HFFc6 (cell line): ENCODE data around the gene LETMD1. TPM values are rescaled to one million over a fixed set of nuclear protein-coding genes. Genes with fewer than 3 reads are reported as not detected.
A peak's percentile ranks its signal among the peaks of the same experiment; 100 is the strongest.

ENCODE experiments used
- DNase-seq: peaks from one replicate; pipeline ENCODE4 v3.0.0-alpha.2; 2018
- H3K27ac Mint-ChIP-seq: 2 replicates; pipeline ENCODE4 v1.8.0; 2020; ENCODE audit warnings: mild to moderate bottlenecking, mixed read lengths
- H3K27me3 Mint-ChIP-seq: 2 replicates; pipeline ENCODE4 v1.8.0; 2021; ENCODE audit warnings: mild to moderate bottlenecking, moderate library complexity, mixed read lengths; ENCODE audit not compliant: insufficient read depth
- H3K36me3 Mint-ChIP-seq: 2 replicates; pipeline ENCODE4 v1.8.0; 2021; ENCODE audit warnings: low read depth, mixed read lengths
- H3K4me1 Mint-ChIP-seq: 2 replicates; pipeline ENCODE4 v1.8.0; 2020; ENCODE audit warnings: low read depth, mixed read lengths
- H3K4me3 Mint-ChIP-seq: 2 replicates; pipeline ENCODE4 v1.8.0; 2020; ENCODE audit warnings: mild to moderate bottlenecking, moderate library complexity, mixed read lengths
- H3K9me3 Mint-ChIP-seq: 2 replicates; pipeline ENCODE4 v1.8.0; 2020; ENCODE audit warnings: mild to moderate bottlenecking, mixed read lengths
- CTCF ChIP-seq: fragments of 200-600 bp; sonication (generic); IDR thresholded peaks from 2 replicates; pipeline ENCODE4 v1.5.0; 2021; ENCODE audit warnings: antibody characterized with exemption, mild to moderate bottlenecking
- total RNA-seq, 6 experiments: library from RNA; stranded (reverse); fragmentation: NEBNext Ultra II Directional; extraction: Animal tissue kit (Norgen Biotek cat#: 25700); gene quantifications; 2 replicates in 1 of 6; 3 replicates in 5 of 6; pipeline ENCODE4 v1.2.3, GENCODE V29; 2021

LETMD1 gene
- total RNA-seq, 6 experiments from 2014 or later = 19.6 to 27.6 (median 25.2) TPM

- TF ChIP-seq CTCF = no peak
- peak overlapping the region; percentile 87 for H3K27ac Mint-ChIP-seq
- peak; percentile 48 for DNase-seq
- no peaks in the 10 kb centered on the region for H3K9me3 Mint-ChIP-seq
- peak overlapping the region; percentile 95 for H3K4me3 Mint-ChIP-seq
- peaks cover 33% of the 10 kb centered on the region for H3K4me1 Mint-ChIP-seq
- peaks cover 17% of the 10 kb centered on the region for H3K36me3 Mint-ChIP-seq
- peaks cover 7% of the 10 kb centered on the region for H3K27me3 Mint-ChIP-seq
Observed at GRCh38 chr12:51082561-51083125, 34.5 kb downstream of the LETMD1 start.

- Mint-ChIP-seq H3K9me3 (no peaks in the 10 kb centered on the region), H3K4me1 (peaks cover 27% of the 10 kb centered on the region), H3K4me3 (peak within 1 kb of the TSS; percentile 95), H3K36me3 (peaks cover 17% of the 10 kb centered on the region), H3K27ac (peak within 1 kb of the TSS; percentile 87), H3K27me3 (peaks cover 7% of the 10 kb centered on the region)
- peak; percentile 58 for TF ChIP-seq CTCF
- DNase-seq = peak; percentile 96
Observed at GRCh38 chr12:51083126-51083833, 35.2 kb downstream of the LETMD1 start, which contains the start of gene CSRNP2. CSRNP2 (minus strand) TSS chr12:51083596; CDS start chr12:51076561, 7,035 bp downstream.

GRCh38 chr12:51085757-51086156 lies 37.6 kb downstream of the LETMD1 start:
- peaks cover 4% of the 10 kb centered on the region; the same call in 1 of the 2 replicates for H3K36me3 Mint-ChIP-seq
- H3K4me1 Mint-ChIP-seq = peaks cover 17% of the 10 kb centered on the region
- no peak for TF ChIP-seq CTCF
- H3K27ac Mint-ChIP-seq = peak overlapping the region; percentile 34; the same call in 1 of the 2 replicates
- no peaks in the 10 kb centered on the region for H3K9me3 Mint-ChIP-seq
- no peak for DNase-seq
- peaks cover 7% of the 10 kb centered on the region for H3K27me3 Mint-ChIP-seq
- H3K4me3 Mint-ChIP-seq = no peak overlapping the region

GRCh38 chr12:51086933-51087332 lies 38.8 kb downstream of the LETMD1 start:
- no peak overlapping the region for H3K27ac Mint-ChIP-seq
- H3K36me3 Mint-ChIP-seq = peaks cover 4% of the 10 kb centered on the region; the same call in 1 of the 2 replicates
- H3K4me3 Mint-ChIP-seq = no peak overlapping the region
- DNase-seq = no peak
- H3K27me3 Mint-ChIP-seq = peaks cover 7% of the 10 kb centered on the region
- no peaks in the 10 kb centered on the region for H3K9me3 Mint-ChIP-seq
- peaks cover 9% of the 10 kb centered on the region for H3K4me1 Mint-ChIP-seq
- TF ChIP-seq CTCF = no peak

- peaks cover 4% of the 10 kb centered on the region for H3K27me3 Mint-ChIP-seq
- peaks cover 4% of the 10 kb centered on the region; the same call in 1 of the 2 replicates for H3K4me1 Mint-ChIP-seq
- no peak overlapping the region for H3K27ac Mint-ChIP-seq
- H3K4me3 Mint-ChIP-seq = no peak overlapping the region
- H3K36me3 Mint-ChIP-seq = peaks cover 4% of the 10 kb centered on the region; the same call in 1 of the 2 replicates
- no peak for TF ChIP-seq CTCF
- H3K9me3 Mint-ChIP-seq = no peaks in the 10 kb centered on the region
- DNase-seq = no peak
Observed at GRCh38 chr12:51087818-51088217, 39.7 kb downstream of the LETMD1 start.
